ENCODE results near the gene NUP210. TPM values are rescaled to one million over a fixed set of nuclear protein-coding genes. Genes with fewer than 3 reads are reported as not detected.

Gene NUP210
- total RNA-seq, 2 donors from 2014 or later, result 116 to 147 TPM

DNA sequence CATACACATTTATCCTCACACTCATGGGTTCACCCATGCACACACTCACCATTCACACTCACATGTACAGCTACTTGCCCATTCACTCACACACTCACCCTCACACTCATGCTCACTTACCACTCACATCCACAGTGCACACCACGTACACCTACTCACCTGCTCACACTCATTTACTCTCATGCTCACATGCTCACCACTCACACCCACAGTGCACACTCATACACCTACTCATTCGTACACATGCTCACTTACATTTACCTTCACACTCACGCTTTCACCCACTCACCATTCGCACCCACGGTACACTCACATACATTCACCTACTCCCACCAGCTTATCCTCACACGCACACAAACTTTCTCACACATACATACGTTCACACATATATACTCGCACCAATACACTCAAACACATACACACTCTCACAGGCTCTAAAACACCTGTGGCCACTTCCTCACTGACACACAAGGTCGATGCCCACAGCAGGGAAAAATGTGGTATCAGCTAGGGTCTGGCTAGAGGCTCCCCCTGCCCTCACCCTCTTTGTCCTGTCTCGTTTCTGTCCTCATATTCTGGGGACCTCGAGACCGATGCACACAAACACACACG lies 46.0 kb downstream of the NUP210 start:
- no peak for ATAC-seq
- H3K27ac Mint-ChIP-seq, result no peak overlapping the region
- peaks cover 30 to 33% of the 10 kb centered on the region in 2 donors for H3K36me3 Mint-ChIP-seq
- H3K9me3 Mint-ChIP-seq, result no peaks in the 10 kb centered on the region
- no peak for DNase-seq (ENCODE audit: low spot score in 2 of 2)

DNA sequence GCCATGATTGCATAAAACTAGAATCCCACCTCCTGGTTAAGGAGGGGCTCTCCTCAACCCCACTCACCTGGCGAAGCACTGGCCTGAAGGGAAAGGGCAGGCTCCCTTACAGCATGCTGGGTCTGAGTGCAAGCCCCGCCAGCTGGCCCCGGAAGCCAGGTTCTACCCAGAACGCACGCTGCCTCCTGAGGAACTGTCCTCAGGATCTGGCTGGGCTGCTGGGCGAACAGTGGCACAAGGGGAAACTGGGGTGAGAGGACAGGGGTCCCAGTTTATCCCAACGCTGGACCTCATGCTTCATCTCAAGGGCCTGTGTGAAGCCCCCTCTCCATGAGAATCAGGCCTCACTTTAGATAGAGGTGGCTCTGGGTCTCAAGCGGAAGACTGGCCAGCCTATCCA lies 47.5 kb downstream of the NUP210 start:
- DNase-seq (ENCODE audit: low spot score in 2 of 2) (no peak), ATAC-seq (peak in 1 of 2 donors; percentile 4)
- Mint-ChIP-seq H3K9me3 (no peaks in the 10 kb centered on the region), H3K27ac (peak overlapping the region; percentile 40 to 57), H3K36me3 (peaks cover 16 to 28% of the 10 kb centered on the region in 2 donors)

DNA sequence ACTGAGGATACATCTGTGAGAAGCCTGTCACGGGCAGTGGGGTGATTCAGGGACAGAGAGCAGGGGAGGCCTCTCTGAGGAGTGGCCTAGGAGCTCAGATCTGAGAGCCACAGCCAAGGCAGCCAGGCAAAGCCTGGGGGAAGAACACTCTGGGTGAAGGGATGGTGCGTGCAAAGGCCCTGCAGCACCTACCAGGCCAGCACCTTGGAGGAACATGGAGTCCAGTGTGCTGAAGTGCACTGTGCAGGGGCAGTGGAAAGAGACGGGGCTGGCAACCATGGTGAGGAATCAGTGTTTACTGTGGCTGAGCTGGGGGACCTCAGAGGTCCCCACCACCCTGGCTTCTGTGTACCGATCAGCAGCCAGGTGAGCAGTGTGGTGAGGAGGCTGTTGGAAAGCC lies 48.0 kb downstream of the NUP210 start:
- no peak for DNase-seq (ENCODE audit: low spot score in 2 of 2)
- peak; percentile 12 to 18 for ATAC-seq
- Mint-ChIP-seq H3K27ac (peak overlapping the region; percentile 40 to 57), H3K9me3 (no peaks in the 10 kb centered on the region), H3K36me3 (peaks cover 16 to 28% of the 10 kb centered on the region in 2 donors)

DNA sequence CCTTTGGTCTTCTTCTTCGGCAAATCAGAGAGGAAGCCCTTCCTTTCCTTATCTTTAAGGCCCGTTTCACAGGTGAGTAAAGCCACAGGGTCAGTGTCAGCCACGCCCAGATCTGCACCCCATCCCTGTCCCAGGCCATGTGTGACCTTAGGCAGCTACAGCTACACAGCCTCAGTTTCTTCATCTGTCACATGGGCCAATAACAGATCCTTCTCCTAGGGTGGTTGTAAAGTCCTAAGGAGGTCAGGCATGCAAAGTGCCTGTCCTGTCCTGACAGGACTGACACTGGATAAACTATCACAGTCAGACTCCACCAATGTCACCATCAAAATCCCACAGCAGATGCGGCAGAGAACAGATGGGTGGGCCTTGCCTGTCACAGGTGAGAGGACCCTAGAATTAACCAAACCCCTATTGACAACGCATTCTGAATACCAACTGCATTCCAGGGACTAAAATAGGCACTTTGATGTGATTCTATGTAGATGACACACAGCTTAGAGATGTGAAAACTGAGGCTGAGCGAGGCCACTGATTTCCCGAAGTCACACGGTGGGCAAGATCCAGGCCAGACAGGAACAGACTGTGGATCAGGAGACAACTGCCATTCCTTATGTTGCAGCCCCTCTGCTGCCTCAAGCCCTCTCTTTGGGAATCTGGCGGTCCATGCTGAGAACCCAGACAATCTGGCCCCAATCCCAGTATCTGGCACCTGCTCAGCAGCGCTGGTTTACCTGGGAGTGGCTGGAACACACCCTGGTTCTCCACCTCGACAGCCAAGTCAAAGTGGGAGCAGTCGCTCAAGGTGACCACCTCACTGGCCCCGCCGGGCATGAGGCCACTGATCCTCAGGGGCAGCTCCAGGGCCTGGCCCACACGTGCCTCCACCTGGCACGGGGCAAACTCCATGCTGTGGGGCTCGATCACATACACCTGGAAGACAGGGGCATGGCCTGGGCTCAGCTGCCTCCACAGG lies 48.7 kb downstream of the NUP210 start:
- Mint-ChIP-seq H3K36me3 (peaks cover 16 to 28% of the 10 kb centered on the region in 2 donors), H3K9me3 (no peaks in the 10 kb centered on the region), H3K27ac (peak overlapping the region; percentile 57 to 67)
- DNase-seq (ENCODE audit: low spot score in 2 of 2) (no peak), ATAC-seq (no peak)

DNA sequence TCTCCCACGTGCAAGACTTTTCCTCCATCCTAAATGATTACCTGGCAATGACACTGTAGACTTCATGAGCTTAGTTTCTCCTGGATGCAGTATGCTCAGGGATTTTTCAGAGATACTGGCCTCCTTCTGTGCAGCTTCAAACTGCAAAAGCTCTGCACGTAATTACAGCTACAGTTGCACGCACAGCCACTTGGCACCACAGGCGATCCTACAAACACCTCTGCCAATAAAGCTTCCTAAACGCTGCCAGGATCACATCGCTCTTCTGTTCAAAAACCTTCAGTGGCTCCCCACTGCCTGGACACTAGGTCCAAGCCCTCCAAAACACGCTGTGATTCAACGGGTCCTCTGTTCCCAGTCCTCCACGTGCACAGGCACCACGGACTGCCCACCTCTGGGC lies 49.5 kb downstream of the NUP210 start:
- ATAC-seq (no peak), DNase-seq (ENCODE audit: low spot score in 2 of 2) (no peak)
- Mint-ChIP-seq H3K36me3 (peaks cover 16 to 30% of the 10 kb centered on the region in 2 donors), H3K9me3 (no peaks in the 10 kb centered on the region), H3K27ac (peak overlapping the region; percentile 19 to 67)

DNA sequence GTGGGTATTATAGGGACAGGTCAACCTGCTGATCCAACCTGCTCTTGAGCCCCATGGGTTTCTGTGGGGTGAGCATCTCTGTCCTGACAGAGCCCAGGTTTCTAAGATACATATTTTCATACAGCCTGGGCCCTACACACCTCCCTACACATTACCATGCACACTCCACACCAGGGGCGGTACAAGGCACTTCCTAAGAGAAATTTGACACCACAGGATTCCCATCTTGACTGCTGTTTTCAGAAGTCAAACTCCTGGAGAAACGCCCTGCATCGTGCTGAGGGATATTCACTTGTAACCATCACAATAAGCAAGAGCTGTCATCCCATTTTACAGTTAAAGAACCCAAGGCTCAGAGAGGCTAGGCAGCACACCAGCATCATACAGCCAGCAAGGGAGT lies 50.1 kb downstream of the NUP210 start:
- Mint-ChIP-seq H3K27ac (no peak overlapping the region), H3K36me3 (peaks cover 16 to 33% of the 10 kb centered on the region in 2 donors)

DNA sequence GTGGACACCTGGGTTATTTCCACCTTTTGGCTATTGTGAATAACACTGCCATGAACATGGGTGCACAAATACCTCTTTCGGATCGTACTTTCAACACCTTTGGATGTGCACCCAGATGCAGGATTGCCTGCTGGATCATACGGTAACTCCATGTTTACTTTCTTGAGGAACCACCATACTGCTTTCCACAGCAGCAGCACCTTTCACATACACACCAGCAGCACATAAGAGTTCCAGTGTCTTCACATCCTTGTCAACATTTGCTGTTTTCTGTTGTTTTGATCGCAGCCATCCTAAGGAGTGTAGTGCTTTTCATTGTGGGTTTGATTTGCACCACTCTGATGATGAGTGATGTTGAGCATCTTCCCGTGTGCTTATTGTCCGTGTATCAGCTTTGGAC lies 51.3 kb downstream of the NUP210 start:
- DNase-seq (ENCODE audit: low spot score in 2 of 2) (no peak), ATAC-seq (no peak)
- Mint-ChIP-seq H3K36me3 (peaks cover 16 to 37% of the 10 kb centered on the region in 2 donors), H3K9me3 (no peaks in the 10 kb centered on the region), H3K27ac (no peak overlapping the region)

More for the DNA sequence above, 50.1 kb downstream of the NUP210 start:
- H3K9me3 Mint-ChIP-seq, result no peaks in the 10 kb centered on the region
- ATAC-seq, result no peak
- no peak for DNase-seq (ENCODE audit: low spot score in 2 of 2)

DNA sequence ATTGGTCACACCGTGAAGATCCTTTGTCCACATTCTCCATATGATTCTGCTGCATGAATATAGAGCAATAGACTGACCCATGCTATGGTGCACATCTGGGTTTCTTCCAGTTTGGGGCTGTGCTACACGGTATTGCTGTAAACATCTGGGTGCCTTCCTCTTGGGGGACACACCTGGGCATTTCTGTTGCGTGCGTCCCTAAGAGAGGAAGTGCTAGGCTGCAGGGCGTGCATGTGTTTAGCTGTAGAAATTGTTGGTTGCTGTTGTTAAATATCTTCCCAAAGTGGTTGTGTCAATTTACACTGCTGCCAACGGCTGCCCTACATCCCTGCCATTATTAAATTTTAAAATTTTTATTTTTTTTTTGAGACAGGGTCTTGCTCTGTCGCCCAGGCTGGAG lies 52.4 kb downstream of the NUP210 start:
- Mint-ChIP-seq H3K27ac (peak overlapping the region in 1 of 2 donors; percentile 59), H3K9me3 (no peaks in the 10 kb centered on the region), H3K36me3 (peaks cover 26 to 42% of the 10 kb centered on the region in 2 donors)
- ATAC-seq (no peak), DNase-seq (ENCODE audit: low spot score in 2 of 2) (no peak)

DNA sequence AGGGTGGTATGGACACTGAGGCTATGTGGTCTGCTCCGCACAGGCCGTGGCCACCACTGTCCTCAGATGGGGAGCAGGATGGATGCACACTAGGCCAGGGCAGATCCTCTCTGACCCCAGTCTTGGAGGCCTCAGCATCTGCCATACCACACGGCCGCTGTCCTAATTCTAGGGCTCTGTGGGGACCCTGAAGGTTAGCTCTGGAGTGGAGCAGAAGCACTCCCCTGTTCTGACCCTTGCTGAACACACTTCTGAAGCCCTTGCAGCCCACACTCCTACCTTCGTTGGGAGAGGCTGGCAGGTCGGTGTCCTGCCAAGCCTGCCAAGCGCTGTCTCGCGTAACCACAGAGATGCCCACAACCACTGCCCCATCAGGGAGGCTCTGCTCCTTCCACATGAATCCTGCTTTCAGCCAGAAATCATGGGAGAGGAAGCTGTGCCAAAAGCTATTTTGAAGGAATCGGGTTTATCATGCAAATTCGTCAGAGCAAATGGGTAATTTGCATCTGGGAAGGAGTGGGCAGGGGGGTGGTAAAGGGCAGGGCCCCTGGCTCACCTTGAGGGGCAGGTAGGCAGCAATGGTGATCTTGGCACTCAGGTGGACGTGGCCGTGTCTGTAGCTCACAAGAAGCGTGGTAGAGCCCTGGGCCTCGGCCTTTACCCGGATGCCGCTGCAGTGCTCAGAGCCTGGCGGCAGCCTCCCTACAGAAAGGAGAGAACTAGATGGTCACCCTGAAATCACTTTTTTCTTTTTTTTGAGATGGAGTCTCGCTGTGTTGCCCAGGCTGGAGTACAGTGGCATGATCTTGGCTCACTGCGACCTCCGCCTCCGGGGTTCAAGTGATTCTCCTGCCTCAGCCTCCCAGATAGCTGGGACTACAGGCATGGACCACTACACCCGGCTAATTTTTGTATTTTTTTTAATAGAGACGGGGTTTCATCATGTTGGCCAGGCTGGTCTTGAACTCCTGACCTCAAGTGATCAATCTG lies 54.4 kb downstream of the NUP210 start:
- Mint-ChIP-seq H3K9me3 (no peaks in the 10 kb centered on the region), H3K27ac (peak overlapping the region; percentile 43 to 72), H3K36me3 (peaks cover 15 to 31% of the 10 kb centered on the region in 2 donors)
- ATAC-seq (peak in 1 of 2 donors; percentile 12), DNase-seq (ENCODE audit: low spot score in 2 of 2) (no peak)

DNA sequence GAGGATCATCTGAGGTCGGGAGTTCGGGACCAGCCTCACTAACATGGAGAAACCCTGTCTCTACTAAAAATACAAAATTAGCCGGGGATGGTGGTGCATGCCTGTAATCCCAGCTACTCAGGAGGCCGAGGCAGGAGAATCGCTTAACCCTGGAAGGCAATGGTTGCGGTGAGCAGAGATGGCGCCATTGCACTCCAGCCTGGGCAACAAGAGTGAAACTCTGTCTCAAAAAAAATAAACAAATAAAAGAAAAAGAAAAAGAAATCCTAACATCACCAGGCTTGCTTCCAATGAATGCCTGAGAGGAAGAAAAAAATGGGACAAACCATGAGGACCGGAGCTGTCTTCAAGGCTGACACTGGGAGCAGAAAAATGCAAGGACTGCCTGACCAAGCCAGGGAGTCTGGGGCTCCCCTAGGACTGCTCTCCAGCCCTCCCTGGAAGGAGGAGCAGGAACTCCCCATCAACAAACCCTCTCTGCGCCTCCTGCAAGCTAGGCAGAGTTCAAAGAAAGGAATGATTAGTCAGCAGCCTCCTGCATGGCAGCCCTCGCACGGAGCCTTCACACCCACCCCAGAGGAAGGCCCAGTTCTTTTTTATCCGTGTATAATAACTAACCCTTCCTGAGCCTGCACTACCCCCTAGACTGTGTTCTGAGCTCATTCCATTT lies 55.4 kb downstream of the NUP210 start:
- ATAC-seq (no peak), DNase-seq (ENCODE audit: low spot score in 2 of 2) (no peak)
- Mint-ChIP-seq H3K27ac (peak overlapping the region; percentile 66 to 82), H3K36me3 (peaks cover 17 to 22% of the 10 kb centered on the region in 2 donors), H3K9me3 (no peaks in the 10 kb centered on the region)

DNA sequence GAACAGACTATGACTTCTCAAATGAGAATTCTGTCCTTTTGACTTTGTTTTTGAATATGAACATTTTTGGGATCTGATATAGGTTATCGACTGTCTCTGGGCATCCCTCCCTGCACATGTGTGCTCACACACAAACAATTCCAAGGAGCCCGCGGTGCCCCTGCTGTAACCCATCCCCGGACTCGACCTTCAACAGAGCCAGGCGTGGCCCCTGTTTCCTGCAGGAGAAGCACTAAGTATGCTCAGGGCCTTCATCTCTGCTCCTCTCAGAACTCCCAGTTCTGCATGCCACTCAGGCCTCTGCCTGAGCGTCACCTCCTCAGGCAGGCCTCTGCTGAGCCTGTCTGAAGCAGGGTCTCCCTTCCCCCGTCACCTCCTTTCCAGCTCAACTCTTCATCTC lies 57.6 kb downstream of the NUP210 start:
- no peak for DNase-seq (ENCODE audit: low spot score in 2 of 2)
- no peak for ATAC-seq
- H3K9me3 Mint-ChIP-seq, result no peaks in the 10 kb centered on the region
- H3K36me3 Mint-ChIP-seq, result peaks cover 17 to 27% of the 10 kb centered on the region in 2 donors
- H3K27ac Mint-ChIP-seq, result peak overlapping the region; percentile 5 to 74

DNA sequence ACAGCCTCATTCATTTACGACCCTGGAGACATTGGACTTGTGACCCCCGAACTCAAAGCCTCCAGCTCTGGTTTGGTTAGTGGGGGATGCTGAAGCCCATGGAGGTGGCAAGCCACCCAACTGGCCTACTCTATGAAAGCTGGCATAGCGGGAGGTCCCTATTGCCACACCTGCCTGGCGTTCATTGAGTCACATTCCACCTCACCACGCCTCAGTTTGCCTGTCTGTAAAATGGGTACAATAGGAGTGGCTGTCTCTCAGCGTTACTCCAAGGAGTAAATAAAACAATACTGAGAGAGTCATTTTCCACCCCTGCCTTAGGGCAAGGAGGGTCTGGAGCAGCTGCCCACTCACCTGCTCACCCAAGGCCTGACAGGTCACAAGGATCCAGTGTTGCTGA lies 60.2 kb downstream of the NUP210 start:
- peak overlapping the region in 1 of 2 donors; percentile 83 for H3K27ac Mint-ChIP-seq
- ATAC-seq (no peak), DNase-seq (ENCODE audit: low spot score in 2 of 2) (no peak)
- no peaks in the 10 kb centered on the region for H3K9me3 Mint-ChIP-seq
- H3K36me3 Mint-ChIP-seq, result peaks cover 22 to 25% of the 10 kb centered on the region in 2 donors

DNA sequence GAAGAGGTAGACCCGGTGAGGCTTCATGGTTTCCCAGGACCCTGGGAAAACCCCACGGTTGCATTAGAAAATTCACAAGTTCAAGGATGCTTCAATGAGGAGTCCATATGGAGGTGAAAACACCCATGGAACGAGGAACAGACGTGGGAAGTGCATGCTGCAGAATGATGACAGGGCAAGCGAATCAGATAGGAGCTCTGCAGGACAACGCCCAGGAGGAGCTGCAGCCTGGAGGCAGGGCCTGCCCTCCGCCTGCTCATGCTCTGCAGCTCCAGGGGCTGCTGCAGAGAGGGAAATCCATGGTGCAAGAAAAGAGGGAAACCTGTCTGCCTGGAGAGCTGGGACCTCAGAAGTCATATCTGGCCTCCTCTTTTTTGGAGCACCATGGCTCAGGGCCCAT lies 61.5 kb downstream of the NUP210 start:
- DNase-seq (ENCODE audit: low spot score in 2 of 2) (no peak), ATAC-seq (no peak)
- H3K27ac Mint-ChIP-seq, result no peak overlapping the region
- H3K9me3 Mint-ChIP-seq, result no peaks in the 10 kb centered on the region
- H3K36me3 Mint-ChIP-seq, result peaks cover 30 to 33% of the 10 kb centered on the region in 2 donors

DNA sequence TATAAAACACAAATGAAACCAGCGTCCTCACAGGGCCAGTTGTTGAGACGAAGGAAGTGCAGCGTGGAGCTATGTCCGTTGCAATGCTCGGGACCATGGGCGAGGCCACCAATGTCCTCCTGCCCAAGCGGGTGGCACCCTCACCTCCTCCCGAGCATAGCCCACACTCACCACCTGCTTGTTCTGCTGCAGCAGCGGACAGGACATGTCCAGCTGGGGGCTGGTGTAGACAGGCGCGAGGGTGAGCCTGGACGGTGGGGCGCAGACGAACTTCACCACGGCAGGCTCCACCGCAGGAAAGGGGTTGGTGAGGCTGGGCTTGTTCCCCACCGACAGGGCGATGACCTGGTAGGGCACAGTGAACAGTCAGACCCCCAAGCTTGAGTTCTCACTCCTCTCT lies 62.1 kb downstream of the NUP210 start:
- ATAC-seq (no peak), DNase-seq (ENCODE audit: low spot score in 2 of 2) (no peak)
- Mint-ChIP-seq H3K36me3 (peaks cover 33 to 36% of the 10 kb centered on the region in 2 donors), H3K27ac (peak overlapping the region in 1 of 2 donors; percentile 51), H3K9me3 (no peaks in the 10 kb centered on the region)

DNA sequence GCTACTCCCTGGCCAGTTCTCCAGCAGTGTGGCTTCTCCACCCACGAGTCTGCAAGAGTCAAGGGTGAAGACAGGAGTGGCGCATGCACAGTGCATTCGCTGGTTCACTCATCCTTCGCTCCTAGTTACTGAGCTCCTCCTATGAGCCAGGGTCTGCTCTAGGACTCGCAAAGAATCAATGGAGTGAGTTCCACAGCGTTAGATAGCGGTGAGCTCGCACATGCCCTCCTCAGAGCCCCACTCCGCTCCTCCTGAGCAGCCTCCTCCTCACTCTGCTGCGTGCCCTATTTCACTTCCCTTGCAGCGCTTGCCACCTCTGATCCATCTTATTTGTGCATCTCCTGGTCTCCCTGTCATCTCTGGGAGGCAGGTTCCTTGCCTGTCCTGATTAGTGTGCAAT lies 63.0 kb downstream of the NUP210 start:
- DNase-seq (ENCODE audit: low spot score in 2 of 2) (no peak), ATAC-seq (no peak)
- H3K27ac Mint-ChIP-seq, result peak overlapping the region in 1 of 2 donors; percentile 51
- no peaks in the 10 kb centered on the region for H3K9me3 Mint-ChIP-seq
- H3K36me3 Mint-ChIP-seq, result peaks cover 30 to 38% of the 10 kb centered on the region in 2 donors

All from activated naive CD4-positive, alpha-beta T cell treated with anti-CD3 and anti-CD28 coated beads, Interleukin-2, amount 50 U/mL, for 72 hours (primary cell).